ENCODE data around the gene ARHGEF39.

GRCh38 chr9:35711501-35712428 is 46.8 kb upstream of the ARHGEF39 start:
- TF ChIP-seq CTCF (IDR thresholded peaks at IDR 0.05): no peak
- no peak for TF ChIP-seq POLR2A (IDR thresholded peaks at IDR 0.05)
- TF ChIP-seq EP300 (IDR thresholded peaks at IDR 0.05): no peak

All from tibial nerve (tissue), 4 donors.